Calu3 (cell line): ENCODE data around the gene SPO11. TPM values are rescaled to one million over a fixed set of nuclear protein-coding genes. Genes with fewer than 3 reads are reported as not detected.

Experiments used
- BruUV-seq: library from RNA; stranded (reverse); fragments of 400-500 nt; replicated peaks from 2 replicates; lab custom pipeline; 2021; lab: Mats Ljungman, UMichigan
- CTCF ChIA-PET: fragments of 300-600 bp; sonication (Branson Sonifier 250); formaldehyde crosslinking; loops from one replicate; lab custom pipeline; 2022; ENCODE audit warnings: antibody characterized with exemption; lab: Charles Lee
- DNase-seq: peaks from one replicate; pipeline ENCODE4 v3.0.0; 2022
- H3K27ac Mint-ChIP-seq: one replicate; pipeline ENCODE4 v1.8.0; 2022; ENCODE audit warnings: mixed read lengths; ENCODE audit not compliant: unreplicated experiment
- H3K27me3 Mint-ChIP-seq: one replicate; pipeline ENCODE4 v1.8.0; 2022; ENCODE audit warnings: mixed read lengths; ENCODE audit not compliant: unreplicated experiment
- H3K36me3 Mint-ChIP-seq: one replicate; pipeline ENCODE4 v1.8.0; 2022; ENCODE audit warnings: mild to moderate bottlenecking, moderate library complexity, mixed read lengths; ENCODE audit not compliant: insufficient read depth, unreplicated experiment
- H3K4me1 Mint-ChIP-seq: one replicate; pipeline ENCODE4 v1.8.0; 2022; ENCODE audit warnings: mild to moderate bottlenecking, low read depth, mixed read lengths; ENCODE audit not compliant: unreplicated experiment
- H3K4me3 Mint-ChIP-seq: one replicate; pipeline ENCODE4 v1.8.0; 2022; ENCODE audit warnings: mild to moderate bottlenecking, low read depth, moderate library complexity, mixed read lengths; ENCODE audit not compliant: unreplicated experiment
- H3K9me3 Mint-ChIP-seq: one replicate; pipeline ENCODE4 v1.8.0; 2022; ENCODE audit warnings: low read depth, mixed read lengths; ENCODE audit not compliant: unreplicated experiment
- intact Hi-C: fragments of 100-400 bp; cut with micrococcal nuclease; formaldehyde crosslinking; loops from one replicate; pipeline ENCODE4 v1.10.0; 2022; ENCODE audit not compliant: unreplicated experiment
- total RNA-seq: library from RNA; stranded (reverse); gene quantifications from 2 replicates; pipeline ENCODE4 v1.2.3, GENCODE V29; 2022
- TF ChIP-seq, protein P1 (sequence below): fragments of 200-600 bp; IDR thresholded peaks from one replicate; pipeline ENCODE4 v1.8.0; 2022; ENCODE audit warnings: antibody characterized with exemption; ENCODE audit not compliant: unreplicated experiment

SPO11 gene
- total RNA-seq, 1 experiment from 2014 or later: not detected

DNA sequence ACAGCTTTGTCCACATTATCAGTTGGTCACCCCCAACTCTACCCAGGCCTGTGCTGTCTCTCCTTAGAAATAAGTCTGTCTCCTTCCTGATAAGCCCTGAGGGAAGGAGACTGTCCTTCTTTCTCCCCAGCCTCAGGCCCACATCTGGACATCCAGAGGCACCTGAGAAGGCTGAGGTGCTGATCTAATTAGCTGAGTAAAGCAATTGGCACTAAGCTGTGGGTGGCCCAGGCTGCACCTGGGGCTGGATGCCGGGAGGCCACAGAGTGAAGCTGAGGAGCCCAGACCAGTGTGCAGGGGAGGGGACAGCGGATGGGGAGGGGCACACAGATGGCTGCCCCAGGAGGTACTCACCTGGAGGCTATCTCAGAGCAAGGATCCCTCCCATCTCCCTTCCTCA is 37.0 kb upstream of the SPO11 start:
- Mint-ChIP-seq H3K27me3 (peaks cover 85% of the 10 kb centered on the region), H3K4me1 (no peaks in the 10 kb centered on the region), H3K36me3 (no peaks in the 10 kb centered on the region), H3K4me3 (no peak overlapping the region), H3K9me3 (no peaks in the 10 kb centered on the region), H3K27ac (no peak overlapping the region)
- DNase-seq: no peak
- CTCF ChIA-PET: no interaction called here
- intact Hi-C loops: no loop called here
- TF ChIP-seq, protein P1, sequence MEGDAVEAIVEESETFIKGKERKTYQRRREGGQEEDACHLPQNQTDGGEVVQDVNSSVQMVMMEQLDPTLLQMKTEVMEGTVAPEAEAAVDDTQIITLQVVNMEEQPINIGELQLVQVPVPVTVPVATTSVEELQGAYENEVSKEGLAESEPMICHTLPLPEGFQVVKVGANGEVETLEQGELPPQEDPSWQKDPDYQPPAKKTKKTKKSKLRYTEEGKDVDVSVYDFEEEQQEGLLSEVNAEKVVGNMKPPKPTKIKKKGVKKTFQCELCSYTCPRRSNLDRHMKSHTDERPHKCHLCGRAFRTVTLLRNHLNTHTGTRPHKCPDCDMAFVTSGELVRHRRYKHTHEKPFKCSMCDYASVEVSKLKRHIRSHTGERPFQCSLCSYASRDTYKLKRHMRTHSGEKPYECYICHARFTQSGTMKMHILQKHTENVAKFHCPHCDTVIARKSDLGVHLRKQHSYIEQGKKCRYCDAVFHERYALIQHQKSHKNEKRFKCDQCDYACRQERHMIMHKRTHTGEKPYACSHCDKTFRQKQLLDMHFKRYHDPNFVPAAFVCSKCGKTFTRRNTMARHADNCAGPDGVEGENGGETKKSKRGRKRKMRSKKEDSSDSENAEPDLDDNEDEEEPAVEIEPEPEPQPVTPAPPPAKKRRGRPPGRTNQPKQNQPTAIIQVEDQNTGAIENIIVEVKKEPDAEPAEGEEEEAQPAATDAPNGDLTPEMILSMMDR: no peak
- BruUV-seq: no TSS peak

DNA sequence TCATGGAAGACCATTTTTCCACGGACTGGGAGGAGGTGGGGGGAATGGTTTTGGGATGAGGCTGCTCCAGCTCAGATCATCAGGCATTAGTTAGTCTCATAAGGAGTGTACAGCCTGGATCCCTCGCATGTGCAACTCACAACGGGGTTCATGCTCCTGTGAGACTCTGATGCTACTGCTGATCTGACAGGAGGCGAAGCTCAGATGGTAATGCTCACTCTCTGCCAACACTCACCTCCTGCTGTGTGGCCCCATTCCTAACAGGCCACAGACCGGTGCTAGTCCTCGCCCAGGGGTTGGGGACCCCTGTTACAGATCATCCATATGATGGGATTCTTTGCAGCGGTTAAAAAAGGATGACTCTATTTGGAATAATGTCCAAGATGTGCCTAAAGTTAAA is 35.6 kb upstream of the SPO11 start:
- Mint-ChIP-seq H3K27me3 (peaks cover 83% of the 10 kb centered on the region), H3K9me3 (no peaks in the 10 kb centered on the region), H3K4me1 (no peaks in the 10 kb centered on the region), H3K27ac (no peak overlapping the region), H3K4me3 (no peak overlapping the region), H3K36me3 (no peaks in the 10 kb centered on the region)
- DNase-seq: no peak
- intact Hi-C loops: no loop called here
- CTCF ChIA-PET: no interaction called here
- BruUV-seq: no TSS peak
- TF ChIP-seq, protein P1: no peak

DNA sequence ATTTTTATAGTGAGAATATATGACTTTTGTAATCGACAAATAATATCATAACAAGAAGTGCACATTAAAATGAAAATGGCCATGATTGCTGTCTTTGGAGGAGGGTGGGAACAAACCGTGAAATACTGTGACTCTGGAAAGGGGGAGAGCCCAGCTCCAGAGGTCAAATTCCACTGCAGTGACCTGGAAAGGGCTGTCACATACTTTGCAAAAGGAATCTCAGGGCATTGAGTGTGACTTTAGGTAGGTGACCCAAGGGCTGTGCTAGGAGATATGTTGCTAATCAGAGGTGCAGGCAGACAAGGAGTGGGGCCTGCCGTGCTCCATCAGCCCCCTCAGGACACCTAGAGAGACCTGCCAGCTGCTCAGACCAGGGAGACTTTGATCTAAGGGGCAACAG is 35.1 kb upstream of the SPO11 start:
- BruUV-seq: no TSS peak
- no peak for DNase-seq
- CTCF ChIA-PET: no interaction called here
- no peak overlapping the region for H3K27ac Mint-ChIP-seq
- TF ChIP-seq, protein P1: no peak
- no peak overlapping the region for H3K4me3 Mint-ChIP-seq
- H3K9me3 Mint-ChIP-seq: no peaks in the 10 kb centered on the region
- no peaks in the 10 kb centered on the region for H3K36me3 Mint-ChIP-seq
- intact Hi-C loops: no loop called here
- peaks cover 78% of the 10 kb centered on the region for H3K27me3 Mint-ChIP-seq
- H3K4me1 Mint-ChIP-seq: no peaks in the 10 kb centered on the region

DNA sequence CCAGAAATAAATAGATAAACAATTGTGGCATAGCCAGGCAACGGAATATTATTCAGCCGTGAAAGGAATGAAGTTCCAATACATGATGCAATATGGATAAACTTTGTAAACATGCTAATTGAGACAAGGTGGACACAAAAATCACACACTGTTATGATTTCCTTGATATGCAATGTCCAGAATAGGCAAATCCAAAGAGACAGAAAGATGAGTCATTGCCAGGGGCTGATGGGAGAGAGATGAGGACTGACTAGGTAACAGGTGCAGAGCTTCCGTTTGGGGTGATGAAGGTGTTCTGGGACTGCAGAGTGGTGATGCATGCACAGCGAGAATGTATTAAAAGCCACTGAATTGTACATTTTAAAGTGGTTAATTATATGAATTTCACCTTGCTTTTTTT is 31.1 kb upstream of the SPO11 start:
- CTCF ChIA-PET: no interaction called here
- TF ChIP-seq, protein P1: no peak
- Mint-ChIP-seq H3K36me3 (no peaks in the 10 kb centered on the region), H3K27ac (no peak overlapping the region), H3K27me3 (peaks cover 39% of the 10 kb centered on the region), H3K4me1 (no peaks in the 10 kb centered on the region), H3K9me3 (no peaks in the 10 kb centered on the region), H3K4me3 (no peak overlapping the region)
- no peak for DNase-seq
- no TSS peak for BruUV-seq
- intact Hi-C loops: no loop called here
